BJ (cell line): ENCODE measurements around the gene BNC1. TPM values are rescaled to one million over a fixed set of nuclear protein-coding genes. Genes with fewer than 3 reads are reported as not detected.

Source experiments
- CTCF ChIA-PET: fragments of 350-600 bp; formaldehyde crosslinking; extraction: SDS; loops from one replicate; lab custom pipeline; 2021; ENCODE audit warnings: antibody characterized with exemption, inconsistent platforms; lab: Yijun Ruan, JAX
- POLR2A ChIA-PET: fragments of 300-600 bp; sonication (Branson Sonifier 250); formaldehyde crosslinking; extraction: SDS; loops from one replicate; lab custom pipeline; 2021; ENCODE audit warnings: antibody characterized with exemption; lab: Charles Lee
- DNase-seq: peaks from one replicate; pipeline ENCODE4 v3.0.0-alpha.2; 2011; ENCODE audit warnings: low read depth
- H3K27me3 ChIP-seq: 2 replicates; pipeline ENCODE4 v1.6.0; 2011; ENCODE audit warnings: low read length; ENCODE audit not compliant: control insufficient read depth, insufficient read depth
- H3K36me3 ChIP-seq: 2 replicates; pipeline ENCODE4 v1.5.1; 2011; ENCODE audit warnings: low read length; ENCODE audit not compliant: control insufficient read depth, insufficient read depth
- H3K4me3 ChIP-seq: 2 replicates; pipeline ENCODE4 v1.5.1; 2011; ENCODE audit warnings: low read depth, mild to moderate bottlenecking, control low read depth, low read length
- CTCF ChIP-seq: IDR thresholded peaks from 2 replicates; pipeline ENCODE4 v1.5.1; 2011; ENCODE audit warnings: low read depth, mild to moderate bottlenecking, control low read depth, inconsistent platforms, low read length, moderate library complexity; ENCODE audit not compliant: insufficient read depth
- polyA minus RNA-seq: library from RNA; depleted of rRNA, polyadenylated mRNA; stranded (reverse); fragments of >200 nt; gene quantifications from 2 replicates; pipeline ENCODE4 v1.2.3, GENCODE V29; 2011; rRNA and poly(A)+ RNA removed
- polyA plus RNA-seq: library from polyadenylated mRNA; depleted of rRNA; stranded (reverse); fragments of >200 nt; gene quantifications from 2 replicates; pipeline ENCODE4 v1.2.3, GENCODE V29; 2011; rRNA removed

Gene BNC1
- 1.1 and 1.4 TPM in 2 replicates for polyA plus RNA-seq
- 0.87 and 1.9 TPM in 2 replicates for polyA minus RNA-seq

GRCh38 chr15:83284559-83285283 lies at the start of gene BNC1:
Gene BNC1, minus strand, starts transcription at chr15:83284664. Its CDS starts 36 bp downstream, at chr15:83284628.
- TF ChIP-seq CTCF, result no peak
- ChIA-PET CTCF (interaction anchor here (1.1 to 1.4 kb wide), 2 partner anchors 28 to 36 kb away, joined by 3 read pairs; no protein-coding TSS in a partner anchor), POLR2A (no interaction called here)
- no peak for DNase-seq
- Histone ChIP-seq H3K36me3 (no peaks in the 10 kb centered on the region), H3K27me3 (no peaks in the 10 kb centered on the region), H3K4me3 (peak within 1 kb of the TSS; percentile 46)

- POLR2A ChIA-PET, result no interaction called here
- no peak overlapping the region for H3K4me3 ChIP-seq
- CTCF ChIA-PET, result no interaction called here
- no peak for TF ChIP-seq CTCF
- no peaks in the 10 kb centered on the region for H3K27me3 ChIP-seq
- DNase-seq, result no peak
- H3K36me3 ChIP-seq, result no peaks in the 10 kb centered on the region
Measured at GRCh38 chr15:83327041-83327440, 42.6 kb upstream of the BNC1 start.

- Histone ChIP-seq H3K27me3 (no peaks in the 10 kb centered on the region), H3K36me3 (no peaks in the 10 kb centered on the region), H3K4me3 (no peak overlapping the region)
- POLR2A ChIA-PET, result no interaction called here
- DNase-seq, result no peak
- CTCF ChIA-PET, result no interaction called here
- TF ChIP-seq CTCF, result no peak
Measured at GRCh38 chr15:83324799-83325198, 40.3 kb upstream of the BNC1 start.

GRCh38 chr15:83323296-83323711 lies 38.8 kb upstream of the BNC1 start:
- no peak for TF ChIP-seq CTCF
- Histone ChIP-seq H3K36me3 (no peaks in the 10 kb centered on the region), H3K27me3 (no peaks in the 10 kb centered on the region), H3K4me3 (no peak overlapping the region)
- ChIA-PET POLR2A (no interaction called here), CTCF (interaction anchor here (1.1 to 1.4 kb wide), 3 partner anchors 11 to 75 kb away, joined by 3 to 4 read pairs (median 3); no protein-coding TSS in a partner anchor)
- peak; percentile 68 for DNase-seq

GRCh38 chr15:83322691-83323090 lies 38.2 kb upstream of the BNC1 start:
- no peak for DNase-seq
- Histone ChIP-seq H3K27me3 (no peaks in the 10 kb centered on the region), H3K36me3 (no peaks in the 10 kb centered on the region), H3K4me3 (no peak overlapping the region)
- ChIA-PET POLR2A (no interaction called here), CTCF (interaction anchor here (1.1 to 1.4 kb wide), 3 partner anchors 10 to 74 kb away, joined by 3 to 4 read pairs (median 3); no protein-coding TSS in a partner anchor)
- no peak for TF ChIP-seq CTCF
